HG02943 (cell line): Measurements from ENCODE around the gene SYNE2.

Experiments used
- ATAC-seq: cut with Tn5 transposase; IDR thresholded peaks from one replicate; pipeline ENCODE4 v1.9.1; 2021; ENCODE audit warnings: mild to moderate bottlenecking, low read depth, moderate library complexity; ENCODE audit not compliant: unreplicated experiment

The SYNE2 gene

DNA sequence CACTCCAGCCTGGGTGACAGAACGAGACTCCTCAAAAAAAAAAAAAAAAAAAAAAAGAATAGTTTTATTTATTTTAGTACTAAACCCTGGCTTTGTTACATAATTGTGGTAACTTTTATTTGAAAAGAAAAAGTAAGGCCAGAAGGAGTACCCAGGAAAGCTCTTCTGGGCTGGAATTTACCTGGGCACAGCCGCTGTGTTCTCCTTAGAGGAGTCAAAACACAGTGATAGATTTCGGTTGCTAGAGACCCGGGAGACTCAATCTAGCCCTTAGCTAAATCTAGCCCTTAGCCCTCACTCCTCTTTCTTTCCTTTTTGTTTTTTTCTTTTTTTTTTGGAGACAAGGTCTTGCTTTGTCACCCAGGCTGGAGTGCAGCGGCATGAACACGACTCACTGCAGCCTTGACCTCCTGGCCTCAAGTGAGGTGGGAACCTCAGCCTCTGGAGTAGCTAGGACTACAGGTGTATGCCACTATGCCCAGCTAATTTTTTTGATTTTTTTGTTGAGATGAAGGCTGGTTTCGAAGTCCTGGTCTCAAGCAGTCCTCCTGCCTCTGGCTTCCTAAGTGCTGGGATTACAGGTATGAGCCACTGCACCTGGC is 49.7 kb downstream of the SYNE2 start:
- ATAC-seq = no peak

DNA sequence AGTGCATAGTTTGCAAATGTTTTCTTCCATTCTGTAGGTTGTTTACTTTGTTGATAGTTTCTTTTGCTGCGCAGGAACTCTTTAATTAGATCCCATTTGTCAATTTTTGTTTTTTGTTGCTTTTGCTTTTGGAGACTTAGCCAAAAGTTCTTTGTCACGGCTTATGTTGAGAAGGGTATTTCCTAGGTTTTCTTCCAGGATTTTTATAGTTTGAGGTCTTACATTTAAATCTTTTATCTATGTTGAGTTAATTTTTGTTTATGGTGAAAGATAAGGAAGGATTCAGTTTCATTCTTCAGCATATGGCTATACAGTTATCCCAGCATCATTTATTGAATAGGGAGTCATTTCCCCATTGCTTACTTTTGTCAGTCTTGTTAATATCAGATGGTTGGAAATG is 51.9 kb downstream of the SYNE2 start:
- no peak for ATAC-seq

DNA sequence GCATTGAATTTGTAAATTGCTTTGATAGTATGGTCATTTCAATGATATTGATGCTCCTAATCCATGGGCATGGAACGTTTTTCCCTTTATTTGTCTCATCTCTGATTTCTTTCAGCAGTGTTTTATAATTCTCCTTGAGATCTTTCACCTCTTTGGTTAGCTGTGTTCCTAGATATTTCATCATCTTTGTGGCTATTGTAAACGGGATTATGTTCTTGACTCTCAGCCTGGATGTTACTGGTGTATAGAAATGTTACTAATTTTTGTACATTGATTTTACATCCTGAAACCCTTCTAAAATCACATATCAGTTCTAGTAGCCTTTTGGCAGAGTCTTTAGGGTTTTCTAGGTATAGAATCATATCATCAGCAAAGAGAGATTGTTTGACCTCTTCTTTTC is 52.6 kb downstream of the SYNE2 start:
- ATAC-seq = no peak

DNA sequence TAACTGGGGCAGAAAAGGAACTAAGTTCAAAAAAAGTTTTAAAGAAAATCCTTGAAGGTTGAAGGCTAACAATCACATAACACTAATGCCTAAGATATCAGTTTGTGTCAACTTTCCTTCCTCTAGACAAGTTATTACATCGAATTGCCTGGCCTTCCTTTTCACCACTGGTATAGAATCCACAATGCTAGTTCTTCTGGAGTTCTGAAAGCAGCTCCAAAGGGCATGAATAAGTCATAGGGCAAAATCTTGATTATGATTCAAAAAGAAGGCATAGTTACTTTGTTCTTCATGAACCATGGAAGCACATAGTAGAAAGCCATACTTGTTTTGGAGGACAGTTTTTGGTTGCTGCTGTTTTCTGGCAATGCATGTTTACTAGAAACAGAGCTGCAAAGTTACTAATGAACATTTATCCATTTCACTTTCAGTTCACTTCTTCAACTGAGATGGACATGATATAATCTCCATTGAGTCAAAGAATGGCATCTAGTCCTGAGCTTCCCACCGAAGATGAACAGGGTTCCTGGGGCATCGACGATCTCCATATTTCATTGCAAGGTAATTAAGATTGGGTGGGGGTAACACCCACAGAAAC is 56.0 kb downstream of the SYNE2 start:
- no peak for ATAC-seq

DNA sequence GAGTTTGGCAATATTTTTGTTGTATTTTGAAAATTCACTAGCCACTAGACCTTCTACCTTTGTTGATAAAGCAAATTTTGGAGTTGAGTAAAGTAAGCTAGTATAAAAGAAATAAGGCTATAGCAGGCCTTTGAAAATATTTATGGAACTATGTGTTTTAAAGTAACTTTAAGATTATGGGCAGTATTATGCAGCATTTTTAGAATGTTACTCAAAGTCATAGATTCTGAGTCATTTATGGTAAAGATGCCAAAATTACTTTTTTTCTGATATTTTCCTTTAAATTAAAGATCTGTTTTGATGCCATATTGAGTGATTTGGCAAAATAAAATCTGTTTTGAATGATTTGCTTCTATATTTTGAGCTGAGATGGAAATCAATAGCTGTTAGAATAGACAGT is 57.2 kb downstream of the SYNE2 start:
- no peak for ATAC-seq

DNA sequence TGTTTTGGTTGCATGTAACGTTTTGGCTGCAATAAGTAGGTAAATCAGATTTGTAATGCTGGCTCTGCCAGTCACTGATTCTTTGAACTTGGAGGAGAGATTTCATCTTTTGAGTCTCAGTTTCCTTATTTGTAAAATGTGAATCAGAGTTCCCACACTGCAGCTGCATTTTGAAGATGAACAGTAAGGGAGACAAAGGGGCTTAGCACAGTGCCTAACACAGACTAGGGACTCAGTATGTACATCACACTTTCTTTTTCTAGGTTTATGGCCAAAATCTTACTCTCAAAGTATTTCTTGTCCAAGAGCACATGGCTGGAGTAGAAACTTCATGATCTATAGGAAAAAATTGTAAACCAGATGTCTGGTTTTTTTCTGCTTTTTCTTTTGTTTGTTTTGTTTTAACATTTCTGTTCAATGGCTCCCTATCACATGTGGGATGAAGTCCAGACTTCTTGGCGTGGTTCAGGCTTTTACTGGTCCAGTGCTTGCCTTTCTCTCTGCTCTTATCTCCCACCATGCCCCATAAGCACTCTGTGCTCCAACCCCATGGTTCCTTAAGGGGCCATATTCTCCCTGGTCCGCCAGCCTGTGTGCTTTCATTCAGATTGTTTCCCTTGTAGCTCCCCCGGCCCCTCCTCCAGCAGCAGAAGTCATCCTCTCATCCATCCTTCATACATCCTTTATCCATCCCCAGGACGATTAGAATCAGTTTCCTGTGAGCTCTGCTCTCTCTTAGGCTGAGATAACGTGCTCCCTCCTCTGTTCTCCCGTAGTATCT is 58.0 kb downstream of the SYNE2 start:
- no peak for ATAC-seq

DNA sequence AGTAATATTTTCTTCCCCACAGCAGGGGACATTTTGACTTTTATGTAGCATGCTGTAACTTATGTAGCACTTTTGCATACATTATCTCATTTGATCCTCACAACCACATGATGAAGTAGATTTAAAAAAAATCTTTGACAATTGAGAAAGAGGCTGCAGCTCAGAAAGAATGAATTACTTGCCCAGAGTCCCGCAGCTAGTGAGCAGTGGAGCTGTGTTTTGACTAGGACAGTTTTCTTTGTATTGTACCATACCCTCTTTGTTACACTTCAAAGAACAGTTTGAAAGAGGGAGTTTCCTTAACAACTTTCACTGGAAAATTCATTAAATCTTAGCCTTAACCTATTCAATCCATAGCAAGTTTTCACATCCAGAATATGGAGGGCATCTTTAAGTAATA is 58.6 kb downstream of the SYNE2 start:
- no peak for ATAC-seq

DNA sequence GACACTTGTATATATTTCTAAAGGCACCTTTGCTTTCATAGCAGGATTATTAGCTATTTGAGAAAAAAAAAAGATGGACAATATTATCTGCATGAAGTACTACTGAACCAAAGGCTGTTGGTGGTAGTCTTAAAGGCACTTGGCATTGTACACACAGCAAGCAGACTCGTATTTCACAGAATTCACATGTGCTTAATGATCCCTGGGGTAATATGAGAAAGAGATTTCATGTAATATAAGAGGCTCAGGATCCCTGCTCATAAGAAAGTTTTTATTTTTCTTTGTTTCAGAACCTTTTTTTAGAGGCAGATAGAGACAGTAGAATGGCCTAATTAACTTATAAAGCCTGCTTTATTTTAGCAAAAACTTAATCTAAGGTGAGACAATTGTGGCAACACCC is 59.5 kb downstream of the SYNE2 start:
- ATAC-seq = no peak

DNA sequence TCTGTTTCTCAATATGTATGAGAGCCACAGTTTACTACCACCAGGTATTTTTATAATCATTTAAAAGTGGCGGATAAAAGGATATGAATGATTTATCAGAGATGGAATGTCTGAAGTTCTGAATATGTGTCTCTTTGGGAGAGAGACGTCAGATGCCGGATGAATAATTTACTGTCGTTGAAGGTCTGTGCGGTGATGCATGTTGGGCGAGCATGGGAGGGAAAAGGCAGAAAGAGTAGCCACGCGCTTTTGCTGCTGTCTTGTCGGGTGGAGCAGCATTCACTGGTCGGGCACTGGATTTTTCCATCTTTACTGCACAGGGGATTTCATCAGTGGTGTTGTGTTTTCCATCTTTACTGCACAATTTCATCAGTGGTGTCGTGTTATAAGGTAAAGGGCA is 65.6 kb downstream of the SYNE2 start:
- ATAC-seq = no peak

DNA sequence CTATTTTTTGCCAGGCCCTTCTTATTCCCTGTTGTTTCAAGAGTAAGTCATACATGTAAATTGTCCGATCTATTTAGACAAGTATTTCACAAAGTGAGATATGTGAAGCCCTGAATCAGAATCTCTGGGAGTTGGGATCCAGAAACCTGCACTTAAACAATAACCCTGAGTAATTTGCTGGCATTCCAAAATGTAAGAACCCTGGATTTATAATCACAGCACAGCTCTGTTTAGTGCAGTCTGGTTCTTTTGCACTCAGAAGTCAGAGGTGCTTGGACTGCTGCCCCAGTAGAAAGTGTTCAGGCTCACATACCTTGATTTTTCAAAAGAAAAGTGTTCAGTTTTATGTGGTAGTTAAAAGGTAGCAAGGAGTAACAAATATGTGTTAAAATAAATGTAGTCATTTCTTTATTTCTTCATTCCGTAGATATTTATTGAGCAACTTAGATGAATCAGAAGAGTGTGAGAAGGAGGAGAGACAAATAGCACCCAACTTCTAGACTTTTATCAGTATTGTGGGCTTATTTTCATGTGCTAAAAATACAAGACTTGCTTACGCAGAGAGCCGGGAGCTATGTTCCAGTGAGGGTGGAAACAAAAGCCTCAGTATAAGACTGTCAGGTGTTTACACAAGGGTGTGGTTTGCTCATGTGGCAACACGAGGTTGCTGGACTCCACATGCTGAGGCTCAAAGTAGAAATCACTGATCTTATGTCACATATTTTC is 70.1 kb downstream of the SYNE2 start:
- ATAC-seq = no peak

DNA sequence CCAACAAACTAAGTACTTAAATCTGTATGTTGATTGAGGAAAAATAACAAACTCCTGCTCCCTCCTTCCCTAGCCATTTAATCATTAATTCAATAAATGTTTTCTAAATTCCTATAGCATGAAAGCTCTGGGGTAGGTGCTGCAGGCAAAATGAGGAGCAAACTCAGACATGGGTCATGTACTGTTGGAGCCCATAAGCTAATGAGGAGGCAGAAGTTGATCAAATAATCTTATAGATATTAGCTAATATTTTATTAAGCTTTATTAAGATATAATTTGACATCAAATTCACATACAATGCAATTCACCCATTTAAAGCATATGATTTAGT is 70.6 kb downstream of the SYNE2 start:
- no peak for ATAC-seq

DNA sequence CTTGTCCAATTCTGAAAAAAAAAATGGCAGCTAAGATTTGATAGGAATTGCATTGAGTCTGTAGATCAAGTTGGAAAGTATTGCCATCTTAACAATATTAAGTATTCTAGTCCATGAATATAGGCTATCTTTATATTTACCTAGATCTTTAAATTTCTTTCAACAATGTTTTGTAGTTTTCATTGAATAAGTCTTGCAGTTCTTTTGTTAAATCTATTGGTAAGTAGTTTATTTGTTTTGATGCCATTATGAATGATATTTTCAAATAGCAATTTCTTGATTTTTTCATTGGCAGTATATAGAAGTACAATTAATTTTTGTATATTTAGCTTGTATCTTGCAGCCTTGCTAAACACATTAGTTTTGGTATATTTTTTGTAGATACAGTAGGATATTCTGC is 71.6 kb downstream of the SYNE2 start:
- no peak for ATAC-seq

DNA sequence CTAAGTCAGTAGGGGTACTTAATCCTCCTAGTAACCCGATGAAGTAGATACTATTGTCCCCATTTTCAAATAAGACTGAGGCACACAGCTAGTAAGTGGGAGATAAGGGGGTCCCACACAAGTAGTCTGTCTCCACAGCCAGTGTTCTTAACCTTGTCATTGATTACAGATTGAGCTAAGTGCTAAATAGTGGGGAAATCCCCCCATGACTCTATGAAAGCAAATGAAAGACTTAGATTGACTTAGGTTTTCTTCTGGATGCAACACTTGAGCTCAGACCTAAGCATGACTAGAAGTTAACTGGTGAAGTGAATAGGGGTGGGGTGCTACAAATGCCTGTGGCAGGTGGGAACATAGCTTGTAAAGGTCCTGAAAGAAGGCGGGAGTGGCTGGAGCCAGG is 73.8 kb downstream of the SYNE2 start:
- no peak for ATAC-seq

DNA sequence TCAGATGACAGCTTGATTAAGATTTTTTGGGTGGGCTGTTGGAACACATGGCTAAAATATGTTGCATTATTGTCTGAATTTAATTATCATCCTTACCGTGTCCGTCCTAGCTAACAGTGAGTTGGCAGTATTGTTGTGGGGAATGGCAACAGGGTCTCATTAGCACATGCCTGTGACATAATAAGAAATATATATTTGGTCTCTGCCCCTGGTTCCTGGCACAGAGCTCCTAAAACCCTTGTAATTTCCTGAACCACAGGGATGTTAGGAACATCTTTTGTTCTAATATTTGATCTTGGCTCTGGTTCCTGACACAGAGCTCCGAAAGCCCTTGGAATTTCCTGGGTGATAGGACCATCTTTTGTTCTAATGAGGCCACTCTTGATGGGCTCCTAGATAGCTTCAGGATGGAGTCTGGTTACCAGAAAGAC is 76.0 kb downstream of the SYNE2 start:
- ATAC-seq = no peak

DNA sequence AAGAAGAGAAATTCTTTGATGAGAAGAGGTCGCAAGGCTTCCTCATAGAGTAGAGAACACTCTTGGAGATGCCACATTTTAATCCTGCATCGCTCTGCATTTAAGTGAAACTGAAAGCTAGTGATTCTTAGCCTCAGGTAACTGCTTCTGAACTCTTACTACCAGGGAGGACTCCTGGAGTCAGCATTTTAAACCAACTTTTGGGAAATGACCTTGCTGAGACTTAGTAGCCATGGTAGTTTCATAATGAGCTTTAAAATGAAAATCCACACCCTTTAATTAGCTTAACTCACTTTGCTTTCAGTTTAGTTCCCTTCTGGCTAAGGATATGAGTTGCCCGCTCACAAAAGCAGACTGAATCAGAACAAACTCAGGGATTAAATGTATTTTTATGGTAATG is 80.3 kb downstream of the SYNE2 start:
- no peak for ATAC-seq

DNA sequence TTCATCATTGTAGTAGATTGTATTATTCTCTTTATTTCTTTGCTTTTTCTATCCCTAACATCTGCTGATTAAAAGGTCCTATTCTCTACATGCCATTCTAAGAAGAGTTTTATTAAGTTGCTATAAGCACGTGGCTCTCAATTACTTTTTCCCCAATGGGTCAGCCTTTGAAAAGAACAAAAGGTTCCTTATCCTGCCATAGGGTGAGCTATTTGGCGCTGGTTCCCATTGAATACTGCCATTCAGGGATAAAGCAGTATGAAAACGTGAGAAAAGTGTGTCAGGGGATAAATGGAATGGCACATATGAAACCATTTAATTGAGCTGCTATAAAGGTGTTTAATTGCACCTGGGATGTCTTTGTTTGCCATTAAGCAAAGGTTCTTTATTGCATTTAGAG is 80.9 kb downstream of the SYNE2 start:
- ATAC-seq = no peak

DNA sequence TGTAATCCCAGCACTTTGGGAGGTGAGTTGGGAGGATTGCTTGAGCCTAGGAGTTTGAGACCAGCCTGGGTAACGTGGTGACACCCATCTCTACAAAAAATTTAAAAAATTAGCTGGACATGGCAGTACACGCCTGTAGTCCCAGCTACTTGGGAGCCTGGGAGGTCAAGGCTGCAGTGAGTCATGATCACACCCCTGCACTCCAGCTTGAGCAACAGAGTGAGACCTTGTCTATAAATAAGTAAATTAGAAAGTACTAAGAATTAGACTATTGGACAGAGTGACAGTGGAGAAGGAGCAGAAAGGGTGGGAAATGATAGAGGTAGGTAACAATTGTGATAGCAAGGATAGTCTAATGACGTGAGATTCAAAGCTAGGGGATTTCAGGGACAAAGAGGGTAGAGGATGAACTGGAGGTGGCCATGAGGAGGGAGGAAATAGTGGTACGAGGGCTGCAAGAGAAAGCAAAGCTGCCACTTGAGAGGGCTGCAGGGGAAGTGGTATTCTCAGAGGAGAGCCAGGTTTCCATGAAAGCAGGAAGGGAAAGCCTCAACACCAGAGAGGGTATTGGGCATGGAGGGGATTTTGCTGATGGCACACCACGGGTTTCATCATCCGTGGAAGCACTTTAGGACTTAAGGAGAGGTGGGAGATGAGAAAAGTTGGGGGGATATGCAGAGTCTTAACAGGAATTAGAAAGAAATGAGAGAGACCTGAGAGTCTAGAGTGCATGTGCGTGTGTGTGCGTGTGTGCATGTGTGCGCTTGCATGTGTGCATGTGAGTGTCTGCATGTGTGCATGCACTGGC is 85.6 kb downstream of the SYNE2 start:
- ATAC-seq = no peak

DNA sequence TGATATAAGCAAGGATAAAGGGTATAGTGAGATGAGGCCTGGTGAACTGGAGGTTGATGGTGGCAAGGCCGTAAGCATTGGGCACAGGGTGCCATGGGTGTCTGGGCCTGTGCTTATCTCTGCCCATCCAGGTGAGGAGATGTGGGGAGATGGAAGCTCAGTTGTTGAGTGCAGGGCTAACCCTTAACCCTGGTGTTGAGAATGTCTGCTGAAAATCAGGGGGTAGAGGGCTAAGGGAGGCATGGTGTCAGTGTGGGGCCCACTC is 86.1 kb downstream of the SYNE2 start:
- no peak for ATAC-seq

DNA sequence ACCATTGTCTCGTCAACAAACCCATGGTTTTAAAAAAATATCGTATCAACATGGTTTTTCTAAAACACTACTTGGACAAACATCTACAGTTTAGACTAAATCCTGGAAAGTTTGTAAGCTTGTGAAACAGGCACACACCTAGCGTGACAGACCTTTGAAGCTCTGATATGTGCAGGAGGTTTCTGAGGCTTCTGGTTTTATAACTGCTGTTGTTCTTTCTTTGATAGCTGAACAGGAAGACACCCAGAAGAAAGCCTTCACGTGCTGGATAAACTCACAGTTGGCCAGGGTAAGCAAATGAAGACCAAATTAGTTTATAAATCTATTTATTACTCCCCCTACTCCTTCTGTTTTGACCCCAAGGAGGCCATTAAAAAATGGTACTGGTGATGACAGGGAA is 87.6 kb downstream of the SYNE2 start:
- no peak for ATAC-seq

DNA sequence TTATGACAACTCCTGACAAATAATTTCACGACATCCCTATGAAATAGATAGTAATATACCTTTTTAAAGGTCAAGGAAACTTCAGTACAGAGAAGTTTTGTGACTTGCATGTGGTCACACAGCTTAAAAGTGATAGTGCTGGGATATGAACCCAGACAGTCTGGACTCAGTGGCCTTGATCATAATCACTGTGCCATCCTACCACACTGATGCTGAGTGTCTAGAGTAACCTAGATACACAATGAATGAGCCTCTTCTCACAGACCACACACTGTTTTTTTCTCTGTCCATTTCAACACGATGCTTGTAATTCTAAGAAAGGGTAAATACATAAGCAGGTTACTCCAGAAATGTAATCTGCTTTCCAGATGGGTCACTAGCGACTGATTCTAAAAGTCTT is 88.2 kb downstream of the SYNE2 start:
- ATAC-seq = no peak

DNA sequence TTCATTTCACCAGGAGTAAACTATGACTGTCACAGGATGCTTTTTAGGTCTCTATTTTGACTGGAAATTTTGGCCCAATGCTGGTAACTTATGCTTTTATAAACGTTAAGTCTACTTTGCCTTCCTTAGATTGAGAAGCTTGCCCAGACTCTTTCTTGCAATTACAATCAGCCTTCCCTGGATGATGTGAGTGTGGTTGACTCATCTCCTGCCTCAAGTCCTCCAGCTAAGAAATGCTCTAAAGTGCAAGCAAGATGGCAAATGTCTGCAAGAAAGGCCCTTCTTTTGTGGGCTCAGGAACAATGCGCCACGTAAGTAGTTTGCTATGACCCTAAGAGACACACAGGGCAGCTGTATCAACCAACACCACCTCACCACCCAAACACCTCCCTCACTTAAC is 96.9 kb downstream of the SYNE2 start:
- no peak for ATAC-seq
